SK-N-SH (cell line): ENCODE results near the gene MICALL1.
"Not testable (repeated sequence)": the region's sequence is repeated elsewhere in the genome, so short reads cannot be mapped to it uniquely, and the experiment has no call there.

ENCODE experiments used
- CHD2 ChIP-seq: fragments of 150-350 bp; IDR thresholded peaks from 2 replicates; pipeline ENCODE4 v1.6.1; 2018; ENCODE audit warnings: low read length; ENCODE audit not compliant: partially characterized antibody
- EP300 ChIP-seq, 2 experiments: IDR thresholded peaks; 2 replicates each; pipeline versions ENCODE4 v1.4.0 to v1.6.1; 2012; ENCODE audit warnings: borderline replicate concordance in 1 of 2, low read depth in 1 of 2, low read length in 1 of 2
- EZH2phosphoT487 ChIP-seq: fragments of 200-600 bp; sonication (generic); IDR thresholded peaks from 2 replicates; pipeline ENCODE4 v1.6.1; 2017; ENCODE audit warnings: low read depth, mixed run types, mild to moderate bottlenecking, antibody characterized with exemption, moderate library complexity, borderline replicate concordance
- POLR2AphosphoS5 ChIP-seq: IDR thresholded peaks from 2 replicates; pipeline ENCODE4 v1.6.1; 2012; ENCODE audit warnings: low read depth, low read length
- RAD21 ChIP-seq: IDR thresholded peaks from 2 replicates; pipeline ENCODE4 v1.6.1; 2012; ENCODE audit warnings: mild to moderate bottlenecking, low read length
- SIN3A ChIP-seq: IDR thresholded peaks from 2 replicates; pipeline ENCODE4 v1.6.1; 2012; ENCODE audit warnings: low read depth, mild to moderate bottlenecking, low read length, moderate library complexity, borderline replicate concordance
- SMC3 ChIP-seq: IDR thresholded peaks from 2 replicates; pipeline ENCODE4 v1.6.1; 2012; ENCODE audit warnings: low read depth, low read length, improper control_type of control experiment
- TEAD4 ChIP-seq: IDR thresholded peaks from 2 replicates; pipeline ENCODE4 v1.4.0; 2012; ENCODE audit warnings: mild to moderate bottlenecking, borderline replicate concordance; ENCODE audit not compliant: insufficient read depth
- YY1 ChIP-seq: IDR thresholded peaks from 2 replicates; pipeline ENCODE4 v1.4.0; 2012; ENCODE audit warnings: low read depth, mild to moderate bottlenecking
- TF ChIP-seq, protein P1 (sequence below): fragments of 200-600 bp; sonication (generic); IDR thresholded peaks from 2 replicates; pipeline ENCODE4 v1.6.1; 2017; ENCODE audit warnings: antibody characterized with exemption, mild to moderate bottlenecking, moderate library complexity
- TF ChIP-seq, protein P2 (sequence below): IDR thresholded peaks from 2 replicates; pipeline ENCODE4; 2012
- TF ChIP-seq, protein P3 (sequence below): fragments of 150-350 bp; IDR thresholded peaks from 2 replicates; pipeline ENCODE4 v1.6.1; 2017; ENCODE audit warnings: antibody characterized with exemption, low read length, low read depth, borderline replicate concordance
- TF ChIP-seq, protein P4 (sequence below): IDR thresholded peaks from 2 replicates; pipeline ENCODE4 v1.4.0; 2012; ENCODE audit warnings: low read depth
- TF ChIP-seq, protein P5 (sequence below): IDR thresholded peaks from 2 replicates; pipeline ENCODE4 v1.4.0; 2012; ENCODE audit warnings: low read depth, borderline replicate concordance

DNA sequence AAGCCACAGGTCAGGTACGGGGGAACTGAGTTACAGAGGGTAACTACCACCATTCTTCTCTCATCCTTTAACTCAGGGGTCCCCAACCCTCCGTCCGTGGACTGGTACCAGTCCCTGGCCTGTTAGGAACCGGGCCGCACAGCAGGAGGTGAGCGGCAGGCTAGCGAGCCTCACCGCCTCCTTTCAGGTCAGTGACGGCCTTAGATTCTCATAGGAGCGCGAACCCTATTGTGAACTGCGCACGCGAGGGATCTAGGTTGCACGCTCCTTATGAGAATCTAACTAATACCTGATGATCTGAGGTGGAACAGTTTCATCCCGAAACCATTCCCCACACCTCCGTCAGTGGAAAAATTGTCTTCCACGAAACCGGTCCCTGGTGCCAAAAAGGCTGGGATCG is 46.5 kb downstream of the MICALL1 start:
- TF ChIP-seq, protein P1, sequence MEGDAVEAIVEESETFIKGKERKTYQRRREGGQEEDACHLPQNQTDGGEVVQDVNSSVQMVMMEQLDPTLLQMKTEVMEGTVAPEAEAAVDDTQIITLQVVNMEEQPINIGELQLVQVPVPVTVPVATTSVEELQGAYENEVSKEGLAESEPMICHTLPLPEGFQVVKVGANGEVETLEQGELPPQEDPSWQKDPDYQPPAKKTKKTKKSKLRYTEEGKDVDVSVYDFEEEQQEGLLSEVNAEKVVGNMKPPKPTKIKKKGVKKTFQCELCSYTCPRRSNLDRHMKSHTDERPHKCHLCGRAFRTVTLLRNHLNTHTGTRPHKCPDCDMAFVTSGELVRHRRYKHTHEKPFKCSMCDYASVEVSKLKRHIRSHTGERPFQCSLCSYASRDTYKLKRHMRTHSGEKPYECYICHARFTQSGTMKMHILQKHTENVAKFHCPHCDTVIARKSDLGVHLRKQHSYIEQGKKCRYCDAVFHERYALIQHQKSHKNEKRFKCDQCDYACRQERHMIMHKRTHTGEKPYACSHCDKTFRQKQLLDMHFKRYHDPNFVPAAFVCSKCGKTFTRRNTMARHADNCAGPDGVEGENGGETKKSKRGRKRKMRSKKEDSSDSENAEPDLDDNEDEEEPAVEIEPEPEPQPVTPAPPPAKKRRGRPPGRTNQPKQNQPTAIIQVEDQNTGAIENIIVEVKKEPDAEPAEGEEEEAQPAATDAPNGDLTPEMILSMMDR: not testable (repeated sequence)
- TF ChIP-seq RAD21; EP300 (IDR thresholded peaks at IDR 0.05; ENCODE audit: borderline replicate concordance in 1 of 2, low read depth in 1 of 2, low read length in 1 of 2); CHD2; POLR2AphosphoS5; EZH2phosphoT487; SMC3; YY1; TEAD4; SIN3A: not testable (repeated sequence)
- TF ChIP-seq, protein P2, sequence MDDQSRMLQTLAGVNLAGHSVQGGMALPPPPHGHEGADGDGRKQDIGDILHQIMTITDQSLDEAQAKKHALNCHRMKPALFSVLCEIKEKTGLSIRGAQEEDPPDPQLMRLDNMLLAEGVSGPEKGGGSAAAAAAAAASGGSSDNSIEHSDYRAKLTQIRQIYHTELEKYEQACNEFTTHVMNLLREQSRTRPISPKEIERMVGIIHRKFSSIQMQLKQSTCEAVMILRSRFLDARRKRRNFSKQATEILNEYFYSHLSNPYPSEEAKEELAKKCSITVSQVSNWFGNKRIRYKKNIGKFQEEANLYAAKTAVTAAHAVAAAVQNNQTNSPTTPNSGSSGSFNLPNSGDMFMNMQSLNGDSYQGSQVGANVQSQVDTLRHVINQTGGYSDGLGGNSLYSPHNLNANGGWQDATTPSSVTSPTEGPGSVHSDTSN: not testable (repeated sequence)
- TF ChIP-seq, protein P3, sequence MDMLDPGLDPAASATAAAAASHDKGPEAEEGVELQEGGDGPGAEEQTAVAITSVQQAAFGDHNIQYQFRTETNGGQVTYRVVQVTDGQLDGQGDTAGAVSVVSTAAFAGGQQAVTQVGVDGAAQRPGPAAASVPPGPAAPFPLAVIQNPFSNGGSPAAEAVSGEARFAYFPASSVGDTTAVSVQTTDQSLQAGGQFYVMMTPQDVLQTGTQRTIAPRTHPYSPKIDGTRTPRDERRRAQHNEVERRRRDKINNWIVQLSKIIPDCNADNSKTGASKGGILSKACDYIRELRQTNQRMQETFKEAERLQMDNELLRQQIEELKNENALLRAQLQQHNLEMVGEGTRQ: not testable (repeated sequence)
- TF ChIP-seq, protein P4, sequence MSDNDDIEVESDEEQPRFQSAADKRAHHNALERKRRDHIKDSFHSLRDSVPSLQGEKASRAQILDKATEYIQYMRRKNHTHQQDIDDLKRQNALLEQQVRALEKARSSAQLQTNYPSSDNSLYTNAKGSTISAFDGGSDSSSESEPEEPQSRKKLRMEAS: not testable (repeated sequence)
- TF ChIP-seq, protein P5, sequence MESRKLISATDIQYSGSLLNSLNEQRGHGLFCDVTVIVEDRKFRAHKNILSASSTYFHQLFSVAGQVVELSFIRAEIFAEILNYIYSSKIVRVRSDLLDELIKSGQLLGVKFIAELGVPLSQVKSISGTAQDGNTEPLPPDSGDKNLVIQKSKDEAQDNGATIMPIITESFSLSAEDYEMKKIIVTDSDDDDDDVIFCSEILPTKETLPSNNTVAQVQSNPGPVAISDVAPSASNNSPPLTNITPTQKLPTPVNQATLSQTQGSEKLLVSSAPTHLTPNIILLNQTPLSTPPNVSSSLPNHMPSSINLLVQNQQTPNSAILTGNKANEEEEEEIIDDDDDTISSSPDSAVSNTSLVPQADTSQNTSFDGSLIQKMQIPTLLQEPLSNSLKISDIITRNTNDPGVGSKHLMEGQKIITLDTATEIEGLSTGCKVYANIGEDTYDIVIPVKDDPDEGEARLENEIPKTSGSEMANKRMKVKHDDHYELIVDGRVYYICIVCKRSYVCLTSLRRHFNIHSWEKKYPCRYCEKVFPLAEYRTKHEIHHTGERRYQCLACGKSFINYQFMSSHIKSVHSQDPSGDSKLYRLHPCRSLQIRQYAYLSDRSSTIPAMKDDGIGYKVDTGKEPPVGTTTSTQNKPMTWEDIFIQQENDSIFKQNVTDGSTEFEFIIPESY: not testable (repeated sequence)
